ENCODE results near the gene RFX8.
"Not testable (repeated sequence)": the region's sequence is repeated elsewhere in the genome, so short reads cannot be mapped to it uniquely, and the experiment has no call there.

RFX8 gene

DNA sequence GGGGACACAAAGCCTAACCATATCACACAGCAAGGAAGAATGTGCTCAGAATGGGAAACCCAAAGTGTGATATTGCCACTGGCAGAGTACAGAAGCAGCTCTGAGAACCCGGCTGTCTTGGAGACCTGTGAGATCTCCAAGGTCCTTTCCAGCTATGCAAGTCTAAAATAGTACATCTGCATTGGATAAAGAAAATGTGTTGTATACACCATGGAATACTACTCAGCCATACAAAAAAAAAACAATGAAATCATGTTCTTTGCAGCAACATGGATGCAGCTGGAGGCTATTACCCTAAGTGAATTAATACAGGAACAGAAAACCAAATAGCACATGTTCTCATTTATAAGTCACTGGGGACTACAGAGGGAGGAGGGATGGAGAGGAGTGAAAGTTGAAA, 36.5 kb upstream of the RFX8 start:
- no peaks in the 10 kb centered on the region for H3K9me3 ChIP-seq (ENCODE audit: insufficient read depth, low read length)
- H3K9me2 ChIP-seq (replicated peaks; ENCODE audit: insufficient read depth, low read length) = no peaks in the 10 kb centered on the region
- no peak overlapping the region for H2AFZ ChIP-seq (ENCODE audit: low read depth, low read length, severe bottlenecking)
- H4K20me1 ChIP-seq (ENCODE audit: low read depth, low read length) = no peaks in the 10 kb centered on the region
- no peak for TF ChIP-seq EZH2phosphoT487 (conservative IDR thresholded peaks at IDR 0.05; ENCODE audit: low read length)
- TF ChIP-seq, protein P1, sequence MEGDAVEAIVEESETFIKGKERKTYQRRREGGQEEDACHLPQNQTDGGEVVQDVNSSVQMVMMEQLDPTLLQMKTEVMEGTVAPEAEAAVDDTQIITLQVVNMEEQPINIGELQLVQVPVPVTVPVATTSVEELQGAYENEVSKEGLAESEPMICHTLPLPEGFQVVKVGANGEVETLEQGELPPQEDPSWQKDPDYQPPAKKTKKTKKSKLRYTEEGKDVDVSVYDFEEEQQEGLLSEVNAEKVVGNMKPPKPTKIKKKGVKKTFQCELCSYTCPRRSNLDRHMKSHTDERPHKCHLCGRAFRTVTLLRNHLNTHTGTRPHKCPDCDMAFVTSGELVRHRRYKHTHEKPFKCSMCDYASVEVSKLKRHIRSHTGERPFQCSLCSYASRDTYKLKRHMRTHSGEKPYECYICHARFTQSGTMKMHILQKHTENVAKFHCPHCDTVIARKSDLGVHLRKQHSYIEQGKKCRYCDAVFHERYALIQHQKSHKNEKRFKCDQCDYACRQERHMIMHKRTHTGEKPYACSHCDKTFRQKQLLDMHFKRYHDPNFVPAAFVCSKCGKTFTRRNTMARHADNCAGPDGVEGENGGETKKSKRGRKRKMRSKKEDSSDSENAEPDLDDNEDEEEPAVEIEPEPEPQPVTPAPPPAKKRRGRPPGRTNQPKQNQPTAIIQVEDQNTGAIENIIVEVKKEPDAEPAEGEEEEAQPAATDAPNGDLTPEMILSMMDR (IDR thresholded peaks at IDR 0.05; ENCODE audit: insufficient read depth, low read length, poor library complexity, severe bottlenecking) = no peak
- H3K27ac ChIP-seq (ENCODE audit: low read depth, low read length) = no peak overlapping the region
- H3K4me3 ChIP-seq (ENCODE audit: insufficient read depth, low read length, poor library complexity, severe bottlenecking) = no peak overlapping the region
- no peak overlapping the region for H3K4me2 ChIP-seq (ENCODE audit: low read depth, low read length, poor library complexity, severe bottlenecking)
- no peaks in the 10 kb centered on the region for H3K27me3 ChIP-seq (ENCODE audit: low read length)
- no peaks in the 10 kb centered on the region for H3F3A ChIP-seq (ENCODE audit: insufficient read depth)
- H3K9ac ChIP-seq (ENCODE audit: low read length) = no peak overlapping the region
- no peaks in the 10 kb centered on the region for H3K36me3 ChIP-seq (ENCODE audit: low read length)
- no peaks in the 10 kb centered on the region for H3K79me2 ChIP-seq (ENCODE audit: insufficient read depth, low read length)

DNA sequence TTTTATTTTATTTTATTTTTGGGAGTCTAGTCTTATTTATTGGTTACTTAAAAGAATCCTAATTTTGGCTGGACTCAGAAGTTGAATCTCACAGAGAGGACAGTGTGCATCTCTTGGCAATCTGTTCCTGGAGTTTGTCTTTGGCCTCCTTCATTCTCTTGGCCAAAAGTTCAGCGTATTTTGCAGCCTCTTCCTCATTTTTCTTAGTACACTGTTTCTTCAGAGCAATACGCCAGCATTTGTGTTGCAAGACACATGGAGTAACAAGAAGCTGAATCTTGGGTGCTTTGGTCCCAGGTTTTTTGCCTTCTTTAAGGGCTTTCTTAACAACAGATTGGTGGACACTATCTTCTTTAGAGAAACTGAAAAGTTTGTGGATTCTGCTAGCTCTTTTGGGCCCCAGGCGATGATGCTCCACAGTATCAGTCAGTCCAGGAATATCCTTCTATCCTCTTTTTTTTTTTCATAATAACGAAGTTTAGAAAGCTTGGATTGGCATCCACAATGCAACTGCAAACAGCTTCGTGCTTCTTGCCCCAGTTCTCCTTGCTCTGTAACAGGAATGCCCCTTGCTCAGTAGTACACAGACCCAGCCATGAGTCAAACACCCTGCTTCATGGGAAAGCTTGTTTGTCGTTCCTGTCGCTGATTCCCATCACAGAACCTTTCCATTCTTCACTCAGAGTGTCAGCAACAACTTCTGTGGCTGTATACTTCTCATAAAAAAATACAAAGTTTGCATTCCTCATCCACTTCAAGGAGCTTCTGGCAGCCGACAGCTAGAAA, 34.8 kb upstream of the RFX8 start:
- TF ChIP-seq, protein P1 (IDR thresholded peaks at IDR 0.05; ENCODE audit: insufficient read depth, low read length, poor library complexity, severe bottlenecking) = no peak
- no peak for TF ChIP-seq EZH2phosphoT487 (conservative IDR thresholded peaks at IDR 0.05; ENCODE audit: low read length)
- Histone ChIP-seq H3K9me3 (ENCODE audit: insufficient read depth, low read length) (no peaks in the 10 kb centered on the region), H4K20me1 (ENCODE audit: low read depth, low read length) (no peaks in the 10 kb centered on the region), H3K9ac (ENCODE audit: low read length) (no peak overlapping the region), H3K4me2 (ENCODE audit: low read depth, low read length, poor library complexity, severe bottlenecking) (no peak overlapping the region), H3K27me3 (ENCODE audit: low read length) (no peaks in the 10 kb centered on the region), H3F3A (ENCODE audit: insufficient read depth) (no peaks in the 10 kb centered on the region), H2AFZ (ENCODE audit: low read depth, low read length, severe bottlenecking) (no peak overlapping the region), H3K27ac (ENCODE audit: low read depth, low read length) (no peak overlapping the region), H3K79me2 (ENCODE audit: insufficient read depth, low read length) (no peaks in the 10 kb centered on the region), H3K36me3 (ENCODE audit: low read length) (no peaks in the 10 kb centered on the region), H3K9me2 (replicated peaks; ENCODE audit: insufficient read depth, low read length) (no peaks in the 10 kb centered on the region), H3K4me3 (ENCODE audit: insufficient read depth, low read length, poor library complexity, severe bottlenecking) (no peak overlapping the region)

DNA sequence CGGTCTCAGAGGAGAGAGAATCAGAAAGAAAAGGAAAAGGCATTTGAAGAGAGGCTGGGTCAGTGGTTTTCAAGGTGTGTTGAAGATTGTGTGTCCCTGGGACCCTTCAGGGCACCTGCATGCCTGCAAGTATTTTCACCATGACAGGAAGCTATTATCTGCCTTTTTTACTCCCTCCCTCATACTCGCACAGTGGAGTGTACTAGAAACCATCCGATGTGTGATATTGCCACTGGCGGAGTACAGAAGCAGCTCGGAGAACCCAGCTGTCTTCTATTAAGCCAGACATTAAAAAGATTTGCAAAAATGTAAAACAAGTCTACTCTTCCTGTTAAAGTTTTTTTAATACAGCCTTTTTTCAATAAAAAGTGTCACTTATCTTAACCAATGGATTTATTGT, 33.7 kb upstream of the RFX8 start:
- no peak overlapping the region for H2AFZ ChIP-seq (ENCODE audit: low read depth, low read length, severe bottlenecking)
- H3K4me3 ChIP-seq (ENCODE audit: insufficient read depth, low read length, poor library complexity, severe bottlenecking) = no peak overlapping the region
- H3K9me2 ChIP-seq (replicated peaks; ENCODE audit: insufficient read depth, low read length) = no peaks in the 10 kb centered on the region
- H3K79me2 ChIP-seq (ENCODE audit: insufficient read depth, low read length) = no peaks in the 10 kb centered on the region
- TF ChIP-seq, protein P1 (IDR thresholded peaks at IDR 0.05; ENCODE audit: insufficient read depth, low read length, poor library complexity, severe bottlenecking) = no peak
- TF ChIP-seq EZH2phosphoT487 (conservative IDR thresholded peaks at IDR 0.05; ENCODE audit: low read length) = no peak
- H3K9ac ChIP-seq (ENCODE audit: low read length) = no peak overlapping the region
- H3F3A ChIP-seq (ENCODE audit: insufficient read depth) = no peaks in the 10 kb centered on the region
- H3K9me3 ChIP-seq (ENCODE audit: insufficient read depth, low read length) = no peaks in the 10 kb centered on the region
- H3K36me3 ChIP-seq (ENCODE audit: low read length) = no peaks in the 10 kb centered on the region
- H3K27me3 ChIP-seq (ENCODE audit: low read length) = no peaks in the 10 kb centered on the region
- no peaks in the 10 kb centered on the region for H4K20me1 ChIP-seq (ENCODE audit: low read depth, low read length)
- H3K27ac ChIP-seq (ENCODE audit: low read depth, low read length) = no peak overlapping the region
- H3K4me2 ChIP-seq (ENCODE audit: low read depth, low read length, poor library complexity, severe bottlenecking) = no peak overlapping the region

DNA sequence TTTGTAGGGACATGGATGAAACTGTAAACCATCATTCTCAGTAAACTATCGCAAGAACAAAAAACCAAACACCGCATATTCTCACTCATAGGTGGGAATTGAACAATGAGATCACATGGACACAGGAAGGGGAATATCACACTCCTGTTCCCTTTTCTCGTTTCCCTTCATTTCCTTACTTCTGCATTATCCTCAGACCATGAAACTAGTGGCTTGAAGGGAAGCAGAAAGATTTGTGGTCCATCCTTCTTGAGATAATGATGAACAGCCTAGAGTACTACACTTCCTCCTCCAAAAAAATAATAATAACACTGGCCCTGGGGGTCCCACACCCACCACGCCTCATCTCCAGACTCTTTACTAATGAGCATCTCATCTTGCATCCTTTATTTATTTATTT, 30.4 kb upstream of the RFX8 start:
- not testable (repeated sequence) for H3K9me3 ChIP-seq (ENCODE audit: insufficient read depth, low read length); H4K20me1 ChIP-seq (ENCODE audit: low read depth, low read length); H3K9ac ChIP-seq (ENCODE audit: low read length); H3K4me3 ChIP-seq (ENCODE audit: insufficient read depth, low read length, poor library complexity, severe bottlenecking); H3F3A ChIP-seq (ENCODE audit: insufficient read depth); H3K27me3 ChIP-seq (ENCODE audit: low read length); H3K9me2 ChIP-seq (replicated peaks; ENCODE audit: insufficient read depth, low read length); H2AFZ ChIP-seq (ENCODE audit: low read depth, low read length, severe bottlenecking); H3K4me2 ChIP-seq (ENCODE audit: low read depth, low read length, poor library complexity, severe bottlenecking); H3K36me3 ChIP-seq (ENCODE audit: low read length); H3K79me2 ChIP-seq (ENCODE audit: insufficient read depth, low read length); H3K27ac ChIP-seq (ENCODE audit: low read depth, low read length)

DNA sequence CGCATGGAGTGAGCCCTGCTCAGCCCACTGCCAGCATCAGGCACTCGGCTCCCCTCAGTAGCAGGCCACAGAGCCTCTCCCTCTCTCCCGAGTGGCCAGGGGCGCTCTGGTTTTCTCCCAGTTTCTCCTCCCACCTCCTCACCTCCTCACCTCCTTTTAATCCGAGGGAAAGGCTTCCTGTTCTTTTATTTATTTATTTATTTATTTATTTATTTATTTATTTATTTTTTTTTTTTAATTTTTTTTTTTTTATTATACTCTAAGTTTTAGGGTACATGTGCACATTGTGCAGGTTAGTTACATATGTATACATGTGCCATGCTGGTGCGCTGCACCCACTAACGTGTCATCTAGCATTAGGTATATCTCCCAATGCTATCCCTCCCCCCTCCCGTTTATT, 29.8 kb upstream of the RFX8 start:
- not testable (repeated sequence) for H3K9ac ChIP-seq (ENCODE audit: low read length)

More for the DNA sequence above, 29.8 kb upstream of the RFX8 start:
- H3K36me3 ChIP-seq (ENCODE audit: low read length); H3K27ac ChIP-seq (ENCODE audit: low read depth, low read length); H2AFZ ChIP-seq (ENCODE audit: low read depth, low read length, severe bottlenecking); H3K27me3 ChIP-seq (ENCODE audit: low read length); H3K4me2 ChIP-seq (ENCODE audit: low read depth, low read length, poor library complexity, severe bottlenecking); H3K9me3 ChIP-seq (ENCODE audit: insufficient read depth, low read length); H3F3A ChIP-seq (ENCODE audit: insufficient read depth); H3K9me2 ChIP-seq (replicated peaks; ENCODE audit: insufficient read depth, low read length); H3K4me3 ChIP-seq (ENCODE audit: insufficient read depth, low read length, poor library complexity, severe bottlenecking); H3K79me2 ChIP-seq (ENCODE audit: insufficient read depth, low read length); H4K20me1 ChIP-seq (ENCODE audit: low read depth, low read length): not testable (repeated sequence)

Data from SU-DHL-6 (cell line).